Suppressor macrophage treated with lipopolysaccharide for 4 hours (primary cell): ENCODE measurements around the gene GNG11.
"Not testable (repeated sequence)": the region's sequence is repeated elsewhere in the genome, so short reads cannot be mapped to it uniquely, and the experiment has no call there.

ENCODE experiments used
- DNase-seq: peaks from one replicate; pipeline ENCODE4 v3.0.0-alpha.2; 2020

Gene GNG11

GRCh38 chr7:93913197-93913596 is 8.3 kb upstream of the GNG11 start:
- DNase-seq: peak; percentile 5

GRCh38 chr7:93914581-93915066 is 6.9 kb upstream of the GNG11 start:
- DNase-seq: no peak

GRCh38 chr7:93915206-93915842 is 6.2 kb upstream of the GNG11 start:
- DNase-seq: not testable (repeated sequence)

- not testable (repeated sequence) for DNase-seq
These were observed 5.6 kb upstream of the GNG11 start for GRCh38 chr7:93915888-93916287.

GRCh38 chr7:93916315-93916714 is 5.2 kb upstream of the GNG11 start:
- not testable (repeated sequence) for DNase-seq

- no peak for DNase-seq
These were observed 896 bp upstream of the GNG11 start for GRCh38 chr7:93920496-93921182.

- DNase-seq: no peak
These were observed 349 bp upstream of the GNG11 start for GRCh38 chr7:93921186-93921585.

- no peak for DNase-seq
These were observed 1.8 kb downstream of the GNG11 start for GRCh38 chr7:93923296-93923695.

- no peak for DNase-seq
These were observed 2.4 kb downstream of the GNG11 start for GRCh38 chr7:93923942-93924341.

- DNase-seq: no peak
These were observed 5.3 kb downstream of the GNG11 start for GRCh38 chr7:93926800-93927199.

- no peak for DNase-seq
These were observed 6.0 kb downstream of the GNG11 start for GRCh38 chr7:93927585-93927984.

- DNase-seq: no peak
These were observed 10.1 kb downstream of the GNG11 start for GRCh38 chr7:93931655-93932054.

- DNase-seq: no peak
These were observed 11.6 kb downstream of the GNG11 start for GRCh38 chr7:93933156-93933555.

GRCh38 chr7:93935102-93935501 is 13.6 kb downstream of the GNG11 start:
- DNase-seq: no peak

- DNase-seq: no peak
These were observed 16.3 kb downstream of the GNG11 start for GRCh38 chr7:93937818-93938217.

GRCh38 chr7:93938293-93938692 is 16.8 kb downstream of the GNG11 start:
- DNase-seq: no peak

GRCh38 chr7:93941945-93942344 is 20.4 kb downstream of the GNG11 start:
- no peak for DNase-seq

GRCh38 chr7:93943816-93944540 is 22.4 kb downstream of the GNG11 start:
- DNase-seq: no peak

GRCh38 chr7:93944673-93945072 is 23.1 kb downstream of the GNG11 start:
- no peak for DNase-seq

GRCh38 chr7:93945083-93945482 is 23.5 kb downstream of the GNG11 start:
- DNase-seq: no peak

- DNase-seq: no peak
These were observed 24.4 kb downstream of the GNG11 start for GRCh38 chr7:93945756-93946535.

- DNase-seq: peak; percentile 3
These were observed 26.6 kb downstream of the GNG11 start for GRCh38 chr7:93948106-93948505.

GRCh38 chr7:93948873-93949272 is 27.3 kb downstream of the GNG11 start:
- no peak for DNase-seq
